ENCODE data around the gene GBE1. TPM values are rescaled to one million over a fixed set of nuclear protein-coding genes. Genes with fewer than 3 reads are reported as not detected.

GBE1 gene
- total and polyA plus RNA-seq, 9 of the 15 experiments (the other 6 are each of a cell fraction or from before 2014, with no cell fraction given), result 7.9 to 25.6 (median 13.1) TPM

DNA sequence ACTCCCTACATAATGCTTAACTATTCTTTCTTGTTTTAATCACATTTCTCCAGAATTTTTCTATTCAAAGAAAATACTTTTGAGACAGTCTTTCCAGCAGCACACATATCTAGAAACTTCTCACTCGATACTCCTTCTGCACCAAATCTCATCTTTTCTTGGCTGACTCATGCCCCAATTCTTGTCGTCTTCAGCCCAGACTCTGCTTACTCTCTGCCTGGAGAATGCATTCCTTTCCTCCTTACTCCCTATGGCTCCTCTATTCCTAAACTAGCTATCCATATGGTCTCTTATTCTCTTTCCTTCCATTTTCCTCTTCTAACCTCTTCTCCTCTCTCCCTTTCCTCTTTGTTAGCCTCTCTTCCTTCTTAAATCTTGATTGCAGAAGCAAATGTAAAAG lies 158.7 kb downstream of the GBE1 start:
- in situ Hi-C loops (cut with MboI), result no loop called here
- no peak overlapping the region for H3K27ac ChIP-seq (ENCODE audit: extremely low read depth, low read depth, low read length)
- H4K20me1 ChIP-seq (replicated peaks; ENCODE audit: control insufficient read depth, insufficient read depth, low read length), result no peaks in the 10 kb centered on the region
- H3K79me2 ChIP-seq (ENCODE audit: control insufficient read depth, insufficient read depth, low read length), result no peaks in the 10 kb centered on the region
- WGBS (ENCODE audit: insufficient coverage, low coverage, missing lambda C conversion rate), result 14% methylated on average over 2 of the region's 2 CpGs
- H3K4me3 ChIP-seq, result no peak overlapping the region
- H3K27me3 ChIP-seq (ENCODE audit: control insufficient read depth in 2 of 2, insufficient read depth in 2 of 2, low read length in 2 of 2), result no peaks in the 10 kb centered on the region
- DNase-seq (ENCODE audit: extremely low read depth in 1 of 4, low spot score in 3 of 4) (no peak), ATAC-seq (no peak), FAIRE-seq (no peak)
- H3K4me1 ChIP-seq (replicated peaks in 1 of 2; ENCODE audit: control insufficient read depth in 2 of 2, insufficient read depth in 2 of 2, low read length in 2 of 2), result no peaks in the 10 kb centered on the region
- no peaks in the 10 kb centered on the region for H3K36me3 ChIP-seq (ENCODE audit: control insufficient read depth, insufficient read depth, low read length)
- H3K9me1 ChIP-seq (ENCODE audit: control insufficient read depth, insufficient read depth, low read length), result no peaks in the 10 kb centered on the region
- no peak overlapping the region for H2AFZ ChIP-seq (ENCODE audit: low read depth, low read length)
- no peak for TF ChIP-seq ZBED1 (IDR thresholded peaks at IDR 0.05)
- TF ChIP-seq HMG20B (CRISPR knock-in tag; IDR thresholded peaks at IDR 0.05), result no peak
- TF ChIP-seq, protein P1, sequence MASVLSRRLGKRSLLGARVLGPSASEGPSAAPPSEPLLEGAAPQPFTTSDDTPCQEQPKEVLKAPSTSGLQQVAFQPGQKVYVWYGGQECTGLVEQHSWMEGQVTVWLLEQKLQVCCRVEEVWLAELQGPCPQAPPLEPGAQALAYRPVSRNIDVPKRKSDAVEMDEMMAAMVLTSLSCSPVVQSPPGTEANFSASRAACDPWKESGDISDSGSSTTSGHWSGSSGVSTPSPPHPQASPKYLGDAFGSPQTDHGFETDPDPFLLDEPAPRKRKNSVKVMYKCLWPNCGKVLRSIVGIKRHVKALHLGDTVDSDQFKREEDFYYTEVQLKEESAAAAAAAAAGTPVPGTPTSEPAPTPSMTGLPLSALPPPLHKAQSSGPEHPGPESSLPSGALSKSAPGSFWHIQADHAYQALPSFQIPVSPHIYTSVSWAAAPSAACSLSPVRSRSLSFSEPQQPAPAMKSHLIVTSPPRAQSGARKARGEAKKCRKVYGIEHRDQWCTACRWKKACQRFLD (CRISPR knock-in tag; IDR thresholded peaks at IDR 0.05), result no peak
- TF ChIP-seq GTF2E2 (tag; IDR thresholded peaks at IDR 0.05), result no peak
- POLR2A ChIA-PET, result no interaction called here
- H3K9ac ChIP-seq (ENCODE audit: insufficient read depth in 1 of 2, low read depth in 2 of 2, low read length in 2 of 2), result no peak overlapping the region
- no peak overlapping the region for H3K4me2 ChIP-seq (ENCODE audit: insufficient read depth, low read length)
- BruUV-seq (replicated peaks), result no TSS peak
- intact Hi-C loops (cut with micrococcal nuclease), result no loop called here
- CTCF ChIA-PET (ENCODE audit: low intra/inter-chr PET ratio), result no interaction called here
- no peaks in the 10 kb centered on the region for H3K9me3 ChIP-seq (replicated peaks; ENCODE audit: control insufficient read depth, insufficient read depth, low read depth, low read length)

DNA sequence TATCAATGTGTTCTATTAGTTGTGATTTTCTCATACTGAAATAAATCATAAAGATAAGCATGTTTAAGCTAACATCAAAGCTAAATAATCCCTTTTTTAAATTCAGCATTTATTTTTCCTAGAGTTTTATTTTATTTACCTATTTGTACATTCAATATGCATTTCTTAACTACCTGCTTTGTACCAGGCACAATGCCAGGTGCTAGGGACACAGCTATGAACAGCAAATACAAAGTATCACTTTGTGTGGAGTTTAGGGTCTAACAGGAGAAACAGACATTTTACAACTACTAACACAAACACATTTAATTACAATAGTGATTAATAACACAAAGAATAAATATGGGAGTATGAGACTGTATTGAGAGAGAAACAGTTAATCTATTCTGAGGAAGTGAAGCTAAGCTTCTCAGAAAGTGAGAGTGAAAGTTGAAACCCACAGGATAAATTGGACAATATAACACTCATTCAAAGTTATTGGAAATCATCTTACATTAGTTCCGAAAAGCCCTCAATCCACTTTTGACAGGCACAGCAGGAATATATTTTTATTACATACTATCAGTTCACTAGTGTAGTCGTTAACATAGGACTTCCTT lies 159.6 kb downstream of the GBE1 start:
- intact Hi-C loops (cut with micrococcal nuclease) (no loop called here), in situ Hi-C loops (cut with MboI) (no loop called here)
- CTCF ChIA-PET (ENCODE audit: low intra/inter-chr PET ratio), result no interaction called here
- Histone ChIP-seq H3K27me3 (ENCODE audit: control insufficient read depth in 2 of 2, insufficient read depth in 2 of 2, low read length in 2 of 2) (no peaks in the 10 kb centered on the region), H3K4me1 (replicated peaks in 1 of 2; ENCODE audit: control insufficient read depth in 2 of 2, insufficient read depth in 2 of 2, low read length in 2 of 2) (no peaks in the 10 kb centered on the region), H3K9me1 (ENCODE audit: control insufficient read depth, insufficient read depth, low read length) (no peaks in the 10 kb centered on the region), H3K27ac (ENCODE audit: extremely low read depth, low read depth, low read length) (no peak overlapping the region), H3K4me3 (no peak overlapping the region), H3K79me2 (ENCODE audit: control insufficient read depth, insufficient read depth, low read length) (no peaks in the 10 kb centered on the region), H4K20me1 (replicated peaks; ENCODE audit: control insufficient read depth, insufficient read depth, low read length) (no peaks in the 10 kb centered on the region), H3K9me3 (replicated peaks; ENCODE audit: control insufficient read depth, insufficient read depth, low read depth, low read length) (no peaks in the 10 kb centered on the region), H3K4me2 (ENCODE audit: insufficient read depth, low read length) (no peak overlapping the region), H3K9ac (ENCODE audit: insufficient read depth in 1 of 2, low read depth in 2 of 2, low read length in 2 of 2) (no peak overlapping the region), H3K36me3 (ENCODE audit: control insufficient read depth, insufficient read depth, low read length) (no peaks in the 10 kb centered on the region), H2AFZ (ENCODE audit: low read depth, low read length) (no peak overlapping the region)
- no peak for FAIRE-seq
- BruUV-seq (replicated peaks), result no TSS peak
- no peak for DNase-seq (ENCODE audit: extremely low read depth in 1 of 4, low spot score in 3 of 4)
- ATAC-seq, result no peak
- POLR2A ChIA-PET, result no interaction called here
- WGBS (ENCODE audit: insufficient coverage, low coverage, missing lambda C conversion rate), result 36% methylated on average over 2 of the region's 2 CpGs
- TF ChIP-seq ZEB2 (IDR thresholded peaks at IDR 0.05) (no peak), NELFE (IDR thresholded peaks at IDR 0.05; ENCODE audit: insufficient read depth, insufficient read length) (no peak), NFXL1 (CRISPR knock-in tag; IDR thresholded peaks at IDR 0.05) (no peak), SIN3B (IDR thresholded peaks at IDR 0.05; ENCODE audit: low read depth) (no peak), KLF10 (CRISPR knock-in tag; IDR thresholded peaks at IDR 0.05) (no peak), PTTG1 (tag; IDR thresholded peaks at IDR 0.05; ENCODE audit: low read depth) (no peak)
- TF ChIP-seq, protein P2, sequence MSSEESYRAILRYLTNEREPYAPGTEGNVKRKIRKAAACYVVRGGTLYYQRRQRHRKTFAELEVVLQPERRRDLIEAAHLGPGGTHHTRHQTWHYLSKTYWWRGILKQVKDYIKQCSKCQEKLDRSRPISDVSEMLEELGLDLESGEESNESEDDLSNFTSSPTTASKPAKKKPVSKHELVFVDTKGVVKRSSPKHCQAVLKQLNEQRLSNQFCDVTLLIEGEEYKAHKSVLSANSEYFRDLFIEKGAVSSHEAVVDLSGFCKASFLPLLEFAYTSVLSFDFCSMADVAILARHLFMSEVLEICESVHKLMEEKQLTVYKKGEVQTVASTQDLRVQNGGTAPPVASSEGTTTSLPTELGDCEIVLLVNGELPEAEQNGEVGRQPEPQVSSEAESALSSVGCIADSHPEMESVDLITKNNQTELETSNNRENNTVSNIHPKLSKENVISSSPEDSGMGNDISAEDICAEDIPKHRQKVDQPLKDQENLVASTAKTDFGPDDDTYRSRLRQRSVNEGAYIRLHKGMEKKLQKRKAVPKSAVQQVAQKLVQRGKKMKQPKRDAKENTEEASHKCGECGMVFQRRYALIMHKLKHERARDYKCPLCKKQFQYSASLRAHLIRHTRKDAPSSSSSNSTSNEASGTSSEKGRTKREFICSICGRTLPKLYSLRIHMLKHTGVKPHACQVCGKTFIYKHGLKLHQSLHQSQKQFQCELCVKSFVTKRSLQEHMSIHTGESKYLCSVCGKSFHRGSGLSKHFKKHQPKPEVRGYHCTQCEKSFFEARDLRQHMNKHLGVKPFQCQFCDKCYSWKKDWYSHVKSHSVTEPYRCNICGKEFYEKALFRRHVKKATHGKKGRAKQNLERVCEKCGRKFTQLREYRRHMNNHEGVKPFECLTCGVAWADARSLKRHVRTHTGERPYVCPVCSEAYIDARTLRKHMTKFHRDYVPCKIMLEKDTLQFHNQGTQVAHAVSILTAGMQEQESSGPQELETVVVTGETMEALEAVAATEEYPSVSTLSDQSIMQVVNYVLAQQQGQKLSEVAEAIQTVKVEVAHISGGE (CRISPR knock-in tag; IDR thresholded peaks at IDR 0.05), result no peak
